ENCODE data around the gene FAM117A. TPM values are rescaled to one million over a fixed set of nuclear protein-coding genes. Genes with fewer than 3 reads are reported as not detected.
A peak's percentile ranks its signal among the peaks of the same experiment; 100 is the strongest.
"Not testable (repeated sequence)": the region's sequence is repeated elsewhere in the genome, so short reads cannot be mapped to it uniquely, and the experiment has no call there.

FAM117A gene
- total RNA-seq, 1 donor from 2014 or later: 7.8 TPM

DNA sequence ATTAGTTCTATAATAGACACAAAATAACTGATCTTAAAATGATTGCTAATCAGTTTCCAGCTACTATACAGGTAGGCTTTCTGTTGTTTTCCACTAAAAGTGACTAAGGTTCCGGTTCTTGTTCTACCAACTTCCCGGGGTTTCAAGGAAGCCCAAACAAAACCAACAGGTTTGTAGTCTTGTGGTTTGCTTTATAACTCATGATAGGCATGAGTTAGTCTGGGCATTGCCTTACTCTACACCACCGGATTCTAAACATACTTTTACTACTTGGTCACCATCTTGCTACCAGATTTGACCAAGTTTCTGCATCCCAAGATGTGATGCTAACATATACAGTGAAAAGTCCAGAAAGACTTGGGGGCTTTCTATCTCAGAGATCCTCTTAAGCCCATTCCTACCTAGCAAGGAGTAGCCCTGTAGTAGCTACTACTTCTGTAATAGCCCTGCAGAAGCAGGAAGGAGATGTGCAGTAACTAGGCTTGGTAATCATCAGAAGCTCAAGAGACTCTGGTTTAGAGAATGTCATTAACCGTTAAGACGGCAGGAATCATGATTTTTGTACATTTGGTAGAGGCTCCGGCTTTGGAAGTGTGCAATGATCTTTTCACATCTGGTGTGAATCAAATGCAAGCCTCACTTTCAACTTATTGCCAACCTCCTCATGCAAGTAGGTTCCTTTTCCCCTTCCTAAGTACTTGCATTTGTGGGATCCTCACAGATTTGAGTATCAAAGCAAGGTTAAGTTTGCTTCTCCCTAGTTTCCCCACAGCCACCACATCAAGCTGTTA lies 1.6 kb downstream of the FAM117A start:
- no peak for DNase-seq

GRCh38 chr17:49760932-49761558 lies 2.9 kb downstream of the FAM117A start:
- no peak for DNase-seq

- DNase-seq: no peak
These were observed 3.6 kb downstream of the FAM117A start for GRCh38 chr17:49760296-49760695.

DNA sequence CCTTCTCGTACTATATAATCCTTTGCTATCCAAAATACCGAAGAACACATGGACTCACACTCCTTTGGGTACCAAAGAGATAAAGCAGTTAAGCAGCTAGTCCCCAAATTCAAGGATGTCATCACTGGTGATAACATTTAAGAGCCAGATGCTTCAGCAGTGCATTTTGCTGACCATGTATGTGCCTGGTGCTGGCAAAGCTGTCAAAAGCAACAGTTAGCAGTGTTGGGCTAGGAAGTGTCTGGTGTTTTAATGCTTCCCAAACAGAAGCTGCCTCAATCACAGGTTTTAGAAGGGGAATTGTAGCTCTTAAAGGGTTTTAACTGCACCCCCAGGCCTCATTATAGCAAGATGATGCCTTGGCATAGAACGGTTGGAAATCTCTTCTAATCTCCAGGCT lies 4.7 kb downstream of the FAM117A start:
- DNase-seq: no peak

GRCh38 chr17:49758464-49759010 lies 5.4 kb downstream of the FAM117A start:
- not testable (repeated sequence) for DNase-seq

GRCh38 chr17:49757151-49757777 lies 6.7 kb downstream of the FAM117A start:
- DNase-seq: peak; percentile 56

- DNase-seq: no peak
These were observed 7.4 kb downstream of the FAM117A start for GRCh38 chr17:49756323-49757150.

DNA sequence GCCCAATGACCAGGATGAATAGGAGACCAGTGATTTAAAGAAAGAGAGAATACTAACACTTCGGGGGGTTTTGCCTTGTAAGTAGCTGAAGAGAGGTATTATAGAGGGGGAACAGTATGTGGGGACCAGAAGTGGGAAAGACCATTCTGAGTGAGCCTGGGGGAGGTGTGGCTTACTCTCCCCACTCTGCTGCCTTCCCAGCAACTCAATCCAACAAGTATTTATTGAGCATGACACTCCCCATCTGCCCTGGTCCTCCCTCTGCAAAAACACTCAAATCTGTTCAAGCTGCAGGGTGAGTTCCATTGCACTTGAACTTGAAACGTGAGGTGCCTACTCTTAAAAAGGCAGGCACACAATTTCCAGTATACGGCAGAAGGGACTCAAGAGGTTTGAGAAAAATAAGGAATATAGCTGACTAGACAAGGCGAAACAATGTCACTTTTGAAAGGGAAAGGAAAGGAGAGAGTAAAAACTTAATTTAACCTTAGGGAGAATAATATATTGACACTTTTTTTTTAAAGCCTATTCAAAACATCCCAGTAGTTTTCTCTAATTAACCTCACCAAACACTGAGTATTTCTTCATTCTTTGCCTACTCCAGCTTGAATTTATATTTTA lies 8.2 kb downstream of the FAM117A start:
- DNase-seq: peak; percentile 42

DNA sequence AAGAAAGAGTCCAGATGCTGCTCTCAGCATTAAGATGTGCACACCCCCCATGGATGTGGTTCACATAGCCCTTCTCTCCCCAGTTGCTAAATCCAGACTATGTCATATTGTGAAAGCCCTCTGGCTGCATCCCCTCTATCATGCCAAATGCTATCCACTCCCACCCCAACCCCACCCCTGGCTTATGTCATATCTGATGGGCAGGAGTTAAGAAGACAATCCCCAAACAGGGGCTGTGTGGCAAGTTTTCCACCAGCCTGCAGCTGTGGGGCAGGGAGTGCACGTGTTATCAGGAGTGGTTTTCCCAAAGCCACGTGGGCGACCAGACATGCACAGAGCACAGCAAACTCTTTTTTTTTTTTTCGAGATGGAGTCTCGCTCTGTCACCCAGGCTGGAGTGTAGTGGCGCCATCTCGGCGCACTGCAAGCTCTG lies 10.0 kb downstream of the FAM117A start:
- DNase-seq: no peak

DNA sequence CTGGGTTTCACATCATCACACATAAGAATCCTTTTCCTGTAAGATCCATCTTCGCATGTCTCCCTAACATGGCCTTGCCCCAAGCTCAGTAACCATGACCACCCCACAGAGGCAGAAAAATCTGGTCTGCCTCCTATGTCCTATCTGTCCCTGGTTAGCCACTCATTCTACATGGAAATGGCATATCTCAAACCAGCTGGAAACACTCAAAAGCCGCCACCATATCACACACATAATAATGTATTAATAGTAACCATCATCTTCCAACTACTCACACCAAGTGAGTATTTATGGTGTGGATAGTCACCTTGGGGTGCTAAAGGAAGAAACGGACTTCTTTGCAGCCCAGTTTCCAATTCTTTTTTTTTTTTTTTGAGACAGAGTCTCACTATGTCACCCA lies 11.4 kb downstream of the FAM117A start:
- DNase-seq: no peak

GRCh38 chr17:49749730-49750129 lies 14.2 kb downstream of the FAM117A start:
- no peak for DNase-seq

GRCh38 chr17:49748791-49749190 lies 15.1 kb downstream of the FAM117A start:
- DNase-seq: no peak

DNA sequence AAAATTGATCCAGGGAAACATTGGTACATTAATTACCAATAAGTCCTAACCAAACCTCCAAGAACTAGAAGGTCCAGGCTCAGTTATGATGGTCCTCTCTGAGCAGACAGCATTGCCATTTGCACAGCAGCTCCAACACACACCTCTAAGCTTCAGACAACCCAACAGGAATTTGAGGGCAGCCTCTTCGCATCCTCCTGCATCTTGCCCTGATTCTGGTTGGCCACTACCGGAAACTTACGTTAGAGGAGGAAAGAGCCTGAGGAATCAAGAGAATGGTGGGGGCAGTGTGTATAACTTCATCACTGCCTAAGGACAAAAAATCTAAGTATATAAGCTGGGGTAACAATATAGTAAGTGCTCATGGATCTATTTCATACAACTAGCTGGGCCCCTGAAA lies 15.7 kb downstream of the FAM117A start:
- no peak for DNase-seq

- DNase-seq: no peak
These were observed 16.3 kb downstream of the FAM117A start for GRCh38 chr17:49747632-49748031.

DNA sequence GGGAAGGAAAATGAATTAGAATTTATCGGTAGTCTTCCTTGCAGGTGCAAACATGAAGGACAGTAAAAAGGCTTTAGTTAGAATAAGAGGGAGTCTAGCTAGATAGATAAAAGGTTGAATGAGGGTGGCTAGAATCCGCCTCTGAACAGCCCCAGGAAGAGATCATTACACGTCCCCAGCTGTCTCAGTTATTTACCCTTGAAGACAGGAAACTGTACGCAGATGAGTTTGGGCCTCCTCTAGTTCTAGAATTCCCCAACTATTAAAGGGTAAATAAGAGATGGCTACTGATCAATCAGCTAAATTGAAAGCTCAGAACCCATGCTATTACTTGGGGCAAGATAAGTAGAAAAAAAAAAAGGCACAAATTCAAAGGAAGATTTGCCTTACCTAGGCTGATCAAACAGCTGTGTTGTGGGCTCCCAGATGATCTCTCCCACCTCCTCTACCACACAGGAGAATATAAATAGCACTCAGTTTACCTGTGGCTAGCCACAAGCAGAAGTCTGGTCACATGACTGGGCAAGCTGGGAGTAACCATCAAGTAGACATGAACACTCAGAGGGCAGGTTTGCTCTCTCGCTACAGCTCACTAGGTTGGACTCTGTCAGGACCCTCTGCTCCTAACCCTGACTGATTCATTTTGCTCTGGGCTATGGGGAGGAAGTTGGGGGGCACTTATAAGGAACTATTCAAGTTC lies 17.0 kb downstream of the FAM117A start:
- no peak for DNase-seq

DNA sequence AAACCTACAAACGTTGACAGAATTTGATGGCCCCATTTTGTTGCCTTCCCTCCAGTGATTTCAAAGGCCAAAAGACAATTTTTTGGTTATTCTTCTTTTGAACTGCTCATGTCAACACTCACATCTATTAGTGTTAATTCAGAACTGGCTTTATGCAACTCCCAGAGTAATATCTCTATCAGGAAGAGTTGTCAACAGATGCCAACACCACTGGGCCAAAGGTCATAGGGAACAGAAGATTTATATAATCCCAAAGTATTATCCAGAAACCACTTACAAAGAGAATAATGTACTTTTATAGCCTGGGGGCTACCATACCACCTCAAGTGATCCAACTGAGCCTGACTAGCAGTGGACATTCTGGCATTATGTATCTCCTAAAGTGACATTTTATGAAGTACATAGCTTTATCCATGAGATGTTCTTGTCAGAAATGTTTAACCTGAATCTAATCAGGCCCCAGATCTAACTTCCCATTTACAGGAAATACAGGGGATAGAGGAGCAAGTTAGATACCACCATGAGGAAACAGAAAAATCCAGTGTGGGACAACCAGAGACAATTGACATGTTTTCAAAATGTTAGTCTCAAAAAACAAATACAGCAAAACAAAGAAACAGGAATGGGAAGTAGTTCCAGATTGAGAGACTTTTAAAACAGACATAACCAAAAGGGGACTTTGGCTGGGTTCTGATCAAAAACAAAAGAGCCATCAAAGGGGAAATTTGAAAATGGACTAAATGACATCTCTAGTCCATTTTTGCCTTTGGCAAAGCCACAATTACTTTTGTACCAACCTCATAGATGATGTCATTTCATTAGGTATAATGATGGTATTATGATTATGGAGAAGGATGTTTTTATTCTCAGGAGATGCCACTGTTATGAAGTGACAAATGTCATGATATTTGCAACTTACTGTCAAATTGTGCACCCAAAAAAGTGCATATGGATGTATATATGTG lies 18.5 kb downstream of the FAM117A start:
- no peak for DNase-seq

DNA sequence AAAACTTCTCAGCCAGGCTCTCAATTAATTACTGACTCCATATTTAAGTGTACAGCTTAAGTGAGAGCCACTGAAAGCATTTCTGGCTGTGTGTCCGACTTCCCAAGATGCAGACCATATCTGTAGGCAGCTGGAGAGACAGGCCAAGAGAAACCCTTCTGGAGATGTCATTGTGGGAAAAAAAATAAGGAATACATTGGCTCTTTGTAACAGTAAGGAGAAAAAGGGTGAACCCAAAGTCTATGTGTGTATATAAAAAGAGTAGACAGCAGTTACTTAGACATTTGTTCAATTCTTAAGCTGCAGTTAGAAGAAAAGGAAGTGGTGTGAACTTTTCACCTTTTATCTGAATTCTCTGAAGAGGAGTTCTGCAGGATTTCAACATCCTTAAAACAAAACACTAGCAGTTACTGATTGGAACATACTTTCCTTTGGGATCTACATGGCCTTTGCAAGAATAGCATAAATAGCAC lies 21.7 kb downstream of the FAM117A start:
- DNase-seq: no peak

DNA sequence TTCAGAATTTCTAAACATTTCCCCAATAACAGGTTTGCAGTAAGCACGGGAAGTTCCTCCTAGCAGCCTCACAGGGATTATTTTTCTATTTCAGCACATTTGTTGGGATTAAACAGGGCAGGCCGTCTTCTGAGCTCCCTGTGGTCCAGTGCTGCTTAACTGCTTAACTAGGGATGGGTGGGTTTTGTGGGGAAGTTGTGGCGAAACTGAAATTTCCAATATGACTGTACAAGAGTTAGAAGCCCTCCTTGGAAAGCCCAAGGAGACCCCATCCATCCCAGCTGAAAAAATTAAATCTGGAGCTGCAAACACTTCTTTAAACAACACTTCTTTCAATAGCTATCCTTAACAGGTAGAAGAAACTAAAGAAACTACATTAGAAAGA lies 22.2 kb downstream of the FAM117A start:
- DNase-seq: no peak

GRCh38 chr17:49741009-49741691 lies 22.8 kb downstream of the FAM117A start:
- no peak for DNase-seq

Measured in tongue (tissue), 2 donors.